Endothelial cell of umbilical vein (primary cell): Measurements from ENCODE around the gene NCAPG.

Source experiments
- CTCF ChIP-seq, 2 donors: IDR thresholded peaks; 1 replicate in 1 of 2; 2 replicates in 1 of 2; pipeline ENCODE4 v1.5.1; 2011; ENCODE audit warnings: low read length in 2 of 2, mild to moderate bottlenecking in 2 of 2, moderate library complexity in 2 of 2, control low read depth in 1 of 2, inconsistent platforms in 1 of 2, low read depth in 1 of 2; ENCODE audit not compliant: insufficient read depth in 1 of 2; ENCODE audit errors: extremely low read depth in 1 of 2
- JUN ChIP-seq: IDR thresholded peaks from 2 replicates; pipeline ENCODE4 v1.6.1; 2011; ENCODE audit warnings: borderline replicate concordance, low read depth; ENCODE audit not compliant: insufficient read length, insufficient read depth

GRCh38 chr4:17778431-17778830, 32.3 kb upstream of the NCAPG start:
- TF ChIP-seq CTCF (IDR thresholded peaks at IDR 0.05; ENCODE audit: extremely low read depth in 1 of 2, insufficient read depth in 1 of 2, low read depth in 1 of 2, low read length in 2 of 2) (no peak), JUN (no peak)
